SK-N-SH (cell line): ENCODE data around the gene PHF12.

Experiments used
- EZH2phosphoT487 ChIP-seq: fragments of 200-600 bp; sonication (generic); IDR thresholded peaks from 2 replicates; pipeline ENCODE4 v1.6.1; 2017; ENCODE audit warnings: low read depth, mixed run types, mild to moderate bottlenecking, antibody characterized with exemption, moderate library complexity, borderline replicate concordance
- FOXM1 ChIP-seq: IDR thresholded peaks from 2 replicates; pipeline ENCODE4 v1.4.0; 2012; ENCODE audit warnings: low read depth, mild to moderate bottlenecking
- JUND ChIP-seq: IDR thresholded peaks from 2 replicates; pipeline ENCODE4 v1.4.0; 2012
- MAX ChIP-seq: IDR thresholded peaks from 2 replicates; pipeline ENCODE4 v1.4.0; 2012; ENCODE audit warnings: low read depth
- POLR2AphosphoS5 ChIP-seq: IDR thresholded peaks from 2 replicates; pipeline ENCODE4 v1.6.1; 2012; ENCODE audit warnings: low read depth, low read length
- REST ChIP-seq: IDR thresholded peaks from 2 replicates; pipeline ENCODE4 v1.6.1; 2012; ENCODE audit warnings: mild to moderate bottlenecking, low read depth, low read length, moderate library complexity
- SIN3A ChIP-seq: IDR thresholded peaks from 2 replicates; pipeline ENCODE4 v1.6.1; 2012; ENCODE audit warnings: low read depth, mild to moderate bottlenecking, low read length, moderate library complexity, borderline replicate concordance
- SMC3 ChIP-seq: IDR thresholded peaks from 2 replicates; pipeline ENCODE4 v1.6.1; 2012; ENCODE audit warnings: low read depth, low read length, improper control_type of control experiment
- TAF1 ChIP-seq: IDR thresholded peaks from 2 replicates; pipeline ENCODE4 v1.6.1; 2012; ENCODE audit warnings: low read depth, mild to moderate bottlenecking, low read length, moderate library complexity, borderline replicate concordance
- USF1 ChIP-seq: IDR thresholded peaks from 2 replicates; pipeline ENCODE4 v1.4.0; 2012; ENCODE audit warnings: low read depth, borderline replicate concordance
- TF ChIP-seq, protein P1 (sequence below): fragments of 200-600 bp; sonication (generic); IDR thresholded peaks from 2 replicates; pipeline ENCODE4 v1.6.1; 2017; ENCODE audit warnings: antibody characterized with exemption, mild to moderate bottlenecking, moderate library complexity
- TF ChIP-seq, protein P2 (sequence below): IDR thresholded peaks from 2 replicates; pipeline ENCODE4; 2012

GRCh38 chr17:28891201-28891600 is 60.1 kb downstream of the PHF12 start:
- TF ChIP-seq SMC3 = no peak
- no peak for TF ChIP-seq SIN3A
- TF ChIP-seq, protein P1, sequence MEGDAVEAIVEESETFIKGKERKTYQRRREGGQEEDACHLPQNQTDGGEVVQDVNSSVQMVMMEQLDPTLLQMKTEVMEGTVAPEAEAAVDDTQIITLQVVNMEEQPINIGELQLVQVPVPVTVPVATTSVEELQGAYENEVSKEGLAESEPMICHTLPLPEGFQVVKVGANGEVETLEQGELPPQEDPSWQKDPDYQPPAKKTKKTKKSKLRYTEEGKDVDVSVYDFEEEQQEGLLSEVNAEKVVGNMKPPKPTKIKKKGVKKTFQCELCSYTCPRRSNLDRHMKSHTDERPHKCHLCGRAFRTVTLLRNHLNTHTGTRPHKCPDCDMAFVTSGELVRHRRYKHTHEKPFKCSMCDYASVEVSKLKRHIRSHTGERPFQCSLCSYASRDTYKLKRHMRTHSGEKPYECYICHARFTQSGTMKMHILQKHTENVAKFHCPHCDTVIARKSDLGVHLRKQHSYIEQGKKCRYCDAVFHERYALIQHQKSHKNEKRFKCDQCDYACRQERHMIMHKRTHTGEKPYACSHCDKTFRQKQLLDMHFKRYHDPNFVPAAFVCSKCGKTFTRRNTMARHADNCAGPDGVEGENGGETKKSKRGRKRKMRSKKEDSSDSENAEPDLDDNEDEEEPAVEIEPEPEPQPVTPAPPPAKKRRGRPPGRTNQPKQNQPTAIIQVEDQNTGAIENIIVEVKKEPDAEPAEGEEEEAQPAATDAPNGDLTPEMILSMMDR = no peak
- no peak for TF ChIP-seq TAF1
- TF ChIP-seq JUND = no peak
- TF ChIP-seq REST = no peak
- TF ChIP-seq POLR2AphosphoS5 = no peak
- TF ChIP-seq EZH2phosphoT487 = no peak
- TF ChIP-seq USF1 = no peak
- TF ChIP-seq, protein P2, sequence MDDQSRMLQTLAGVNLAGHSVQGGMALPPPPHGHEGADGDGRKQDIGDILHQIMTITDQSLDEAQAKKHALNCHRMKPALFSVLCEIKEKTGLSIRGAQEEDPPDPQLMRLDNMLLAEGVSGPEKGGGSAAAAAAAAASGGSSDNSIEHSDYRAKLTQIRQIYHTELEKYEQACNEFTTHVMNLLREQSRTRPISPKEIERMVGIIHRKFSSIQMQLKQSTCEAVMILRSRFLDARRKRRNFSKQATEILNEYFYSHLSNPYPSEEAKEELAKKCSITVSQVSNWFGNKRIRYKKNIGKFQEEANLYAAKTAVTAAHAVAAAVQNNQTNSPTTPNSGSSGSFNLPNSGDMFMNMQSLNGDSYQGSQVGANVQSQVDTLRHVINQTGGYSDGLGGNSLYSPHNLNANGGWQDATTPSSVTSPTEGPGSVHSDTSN = no peak
- TF ChIP-seq FOXM1 = no peak
- TF ChIP-seq MAX = no peak
